C4-2B (cell line): ENCODE measurements around the gene MED8.

Experiments
- ZFX ChIP-seq: fragments of 450-650 bp; IDR thresholded peaks from 2 replicates; pipeline ENCODE4 v1.6.1; 2017
- TF ChIP-seq, protein P1 (sequence below): fragments of 450-650 bp; conservative IDR thresholded peaks from 2 replicates; pipeline ENCODE4 v1.5.1; 2017; ENCODE audit warnings: mild to moderate bottlenecking

DNA sequence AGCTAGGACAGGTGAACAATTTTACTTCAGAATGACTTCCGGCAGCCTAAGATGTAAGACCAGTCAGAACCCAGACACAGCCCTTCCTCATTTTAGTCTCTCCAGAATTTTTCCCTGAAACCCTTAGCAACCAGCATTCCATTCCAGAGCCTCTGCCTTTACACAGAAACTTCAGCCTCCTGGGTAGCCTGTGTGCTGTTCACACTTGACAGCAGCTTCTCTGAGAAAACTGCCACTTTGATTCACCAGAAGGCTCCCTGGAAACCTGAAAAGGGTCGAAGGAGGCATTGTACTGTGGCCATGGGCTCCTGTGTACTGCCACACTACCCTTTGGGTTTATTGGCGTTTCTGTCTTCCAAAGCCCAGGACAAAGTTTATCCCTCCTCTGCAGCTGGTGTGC, 46.8 kb upstream of the MED8 start:
- TF ChIP-seq, protein P1, sequence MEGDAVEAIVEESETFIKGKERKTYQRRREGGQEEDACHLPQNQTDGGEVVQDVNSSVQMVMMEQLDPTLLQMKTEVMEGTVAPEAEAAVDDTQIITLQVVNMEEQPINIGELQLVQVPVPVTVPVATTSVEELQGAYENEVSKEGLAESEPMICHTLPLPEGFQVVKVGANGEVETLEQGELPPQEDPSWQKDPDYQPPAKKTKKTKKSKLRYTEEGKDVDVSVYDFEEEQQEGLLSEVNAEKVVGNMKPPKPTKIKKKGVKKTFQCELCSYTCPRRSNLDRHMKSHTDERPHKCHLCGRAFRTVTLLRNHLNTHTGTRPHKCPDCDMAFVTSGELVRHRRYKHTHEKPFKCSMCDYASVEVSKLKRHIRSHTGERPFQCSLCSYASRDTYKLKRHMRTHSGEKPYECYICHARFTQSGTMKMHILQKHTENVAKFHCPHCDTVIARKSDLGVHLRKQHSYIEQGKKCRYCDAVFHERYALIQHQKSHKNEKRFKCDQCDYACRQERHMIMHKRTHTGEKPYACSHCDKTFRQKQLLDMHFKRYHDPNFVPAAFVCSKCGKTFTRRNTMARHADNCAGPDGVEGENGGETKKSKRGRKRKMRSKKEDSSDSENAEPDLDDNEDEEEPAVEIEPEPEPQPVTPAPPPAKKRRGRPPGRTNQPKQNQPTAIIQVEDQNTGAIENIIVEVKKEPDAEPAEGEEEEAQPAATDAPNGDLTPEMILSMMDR = no peak
- TF ChIP-seq ZFX = no peak
